DND-41 (cell line): ENCODE measurements around the gene ZNF280A.

Experiments used
- EZH2 ChIP-seq: IDR thresholded peaks from 3 replicates; pipeline ENCODE4 v1.6.1; 2012; ENCODE audit warnings: borderline replicate concordance, low read depth, mild to moderate bottlenecking, moderate library complexity, low read length, inconsistent platforms; ENCODE audit not compliant: severe bottlenecking
- TF ChIP-seq, protein P1 (sequence below): IDR thresholded peaks from 2 replicates; pipeline ENCODE4 v1.5.1; 2012; ENCODE audit warnings: borderline replicate concordance, low read length, moderate library complexity, mild to moderate bottlenecking; ENCODE audit not compliant: poor library complexity, severe bottlenecking; ENCODE audit errors: extremely low read depth

- TF ChIP-seq, protein P1, sequence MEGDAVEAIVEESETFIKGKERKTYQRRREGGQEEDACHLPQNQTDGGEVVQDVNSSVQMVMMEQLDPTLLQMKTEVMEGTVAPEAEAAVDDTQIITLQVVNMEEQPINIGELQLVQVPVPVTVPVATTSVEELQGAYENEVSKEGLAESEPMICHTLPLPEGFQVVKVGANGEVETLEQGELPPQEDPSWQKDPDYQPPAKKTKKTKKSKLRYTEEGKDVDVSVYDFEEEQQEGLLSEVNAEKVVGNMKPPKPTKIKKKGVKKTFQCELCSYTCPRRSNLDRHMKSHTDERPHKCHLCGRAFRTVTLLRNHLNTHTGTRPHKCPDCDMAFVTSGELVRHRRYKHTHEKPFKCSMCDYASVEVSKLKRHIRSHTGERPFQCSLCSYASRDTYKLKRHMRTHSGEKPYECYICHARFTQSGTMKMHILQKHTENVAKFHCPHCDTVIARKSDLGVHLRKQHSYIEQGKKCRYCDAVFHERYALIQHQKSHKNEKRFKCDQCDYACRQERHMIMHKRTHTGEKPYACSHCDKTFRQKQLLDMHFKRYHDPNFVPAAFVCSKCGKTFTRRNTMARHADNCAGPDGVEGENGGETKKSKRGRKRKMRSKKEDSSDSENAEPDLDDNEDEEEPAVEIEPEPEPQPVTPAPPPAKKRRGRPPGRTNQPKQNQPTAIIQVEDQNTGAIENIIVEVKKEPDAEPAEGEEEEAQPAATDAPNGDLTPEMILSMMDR: no peak
- TF ChIP-seq EZH2: no peak
These were observed 4.2 kb downstream of the ZNF280A start for GRCh38 chr22:22515890-22516289.
